IPS-18c (cell line): ENCODE measurements around the gene MARVELD1.

Experiments used
- H3K4me3 ChIP-seq: 2 replicates; pipeline ENCODE4 v1.7.0; 2013; ENCODE audit warnings: low read depth, mild to moderate bottlenecking, low read length, moderate library complexity; ENCODE audit not compliant: insufficient read depth
- H3K9me3 ChIP-seq: one replicate; pipeline ENCODE4 v1.6.1; 2013; ENCODE audit warnings: mild to moderate bottlenecking, low read length, moderate library complexity; ENCODE audit not compliant: control insufficient read depth, insufficient read depth

MARVELD1 gene

GRCh38 chr10:97761331-97761865, 47.9 kb downstream of the MARVELD1 start:
- no peaks in the 10 kb centered on the region for H3K9me3 ChIP-seq
- H3K4me3 ChIP-seq = no peak overlapping the region

DNA sequence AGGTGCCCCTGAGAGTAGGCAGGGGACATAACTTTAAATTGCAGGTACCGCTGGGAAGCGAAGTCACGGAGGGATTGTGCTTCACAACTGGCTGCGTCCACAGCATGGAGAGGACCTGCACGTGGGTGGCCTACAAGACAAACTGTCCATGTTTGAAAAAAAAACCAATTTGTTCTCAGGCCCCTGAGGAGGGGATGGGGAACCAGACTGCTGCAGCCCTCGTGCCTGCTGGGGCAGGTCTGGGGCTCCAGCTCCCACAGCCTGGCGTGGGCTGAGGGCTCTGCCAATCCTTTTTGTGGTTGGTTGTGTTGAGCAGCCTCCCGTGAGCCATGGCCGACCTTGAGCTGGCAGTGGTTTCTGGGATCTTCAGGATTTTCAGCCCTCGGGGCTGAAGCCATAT, 48.5 kb downstream of the MARVELD1 start:
- Histone ChIP-seq H3K4me3 (no peak overlapping the region), H3K9me3 (no peaks in the 10 kb centered on the region)

- Histone ChIP-seq H3K4me3 (no peak overlapping the region), H3K9me3 (no peaks in the 10 kb centered on the region)
Observed at GRCh38 chr10:97762816-97763215, 49.3 kb downstream of the MARVELD1 start.

DNA sequence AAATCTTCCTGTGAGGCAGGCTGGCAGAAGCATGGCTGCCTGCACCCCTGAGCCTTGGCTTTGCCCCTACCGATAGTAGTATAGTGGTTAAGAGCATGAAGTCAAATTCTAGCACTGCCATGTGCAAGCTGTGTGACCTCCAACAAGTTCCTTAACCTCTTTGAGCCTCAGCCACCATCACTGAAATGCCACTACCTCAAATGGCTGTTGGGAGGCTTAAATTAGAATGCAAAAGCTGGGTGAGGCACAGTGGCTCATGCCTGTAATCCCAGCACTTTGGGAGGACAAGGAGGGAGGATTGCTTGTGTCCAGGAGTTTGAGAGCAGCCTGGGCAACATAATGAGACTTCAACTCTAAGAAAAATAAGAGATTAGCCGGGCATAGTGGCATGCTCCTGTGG, 49.9 kb downstream of the MARVELD1 start:
- H3K9me3 ChIP-seq = no peaks in the 10 kb centered on the region

GRCh38 chr10:97763947-97764346, 50.4 kb downstream of the MARVELD1 start:
- Histone ChIP-seq H3K4me3 (no peak overlapping the region), H3K9me3 (no peaks in the 10 kb centered on the region)

More for the DNA sequence above, 49.9 kb downstream of the MARVELD1 start:
- no peak overlapping the region for H3K4me3 ChIP-seq

GRCh38 chr10:97764519-97764931, 51.0 kb downstream of the MARVELD1 start:
- H3K4me3 ChIP-seq = no peak overlapping the region
- H3K9me3 ChIP-seq = no peaks in the 10 kb centered on the region

DNA sequence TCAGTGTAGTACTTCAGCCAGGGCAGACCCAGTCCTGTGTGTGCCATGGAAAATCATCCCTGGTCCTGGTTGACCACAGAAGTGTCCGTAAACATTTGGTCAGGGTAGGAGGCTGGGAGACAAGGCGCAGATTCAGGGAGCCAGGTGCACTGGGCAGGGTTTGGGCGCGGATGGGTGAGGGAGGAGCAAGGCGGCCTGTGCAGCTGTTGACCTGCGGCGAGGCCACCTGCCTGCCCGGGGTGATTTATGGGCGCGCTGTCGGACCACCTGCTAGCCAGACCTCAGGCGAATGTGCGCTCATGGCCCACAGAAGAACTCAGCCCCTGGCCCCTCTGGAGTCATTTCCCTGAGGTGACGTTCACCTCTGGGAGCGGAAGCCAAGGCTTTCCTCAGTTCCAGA, 51.7 kb downstream of the MARVELD1 start:
- Histone ChIP-seq H3K4me3 (no peak overlapping the region), H3K9me3 (no peaks in the 10 kb centered on the region)

DNA sequence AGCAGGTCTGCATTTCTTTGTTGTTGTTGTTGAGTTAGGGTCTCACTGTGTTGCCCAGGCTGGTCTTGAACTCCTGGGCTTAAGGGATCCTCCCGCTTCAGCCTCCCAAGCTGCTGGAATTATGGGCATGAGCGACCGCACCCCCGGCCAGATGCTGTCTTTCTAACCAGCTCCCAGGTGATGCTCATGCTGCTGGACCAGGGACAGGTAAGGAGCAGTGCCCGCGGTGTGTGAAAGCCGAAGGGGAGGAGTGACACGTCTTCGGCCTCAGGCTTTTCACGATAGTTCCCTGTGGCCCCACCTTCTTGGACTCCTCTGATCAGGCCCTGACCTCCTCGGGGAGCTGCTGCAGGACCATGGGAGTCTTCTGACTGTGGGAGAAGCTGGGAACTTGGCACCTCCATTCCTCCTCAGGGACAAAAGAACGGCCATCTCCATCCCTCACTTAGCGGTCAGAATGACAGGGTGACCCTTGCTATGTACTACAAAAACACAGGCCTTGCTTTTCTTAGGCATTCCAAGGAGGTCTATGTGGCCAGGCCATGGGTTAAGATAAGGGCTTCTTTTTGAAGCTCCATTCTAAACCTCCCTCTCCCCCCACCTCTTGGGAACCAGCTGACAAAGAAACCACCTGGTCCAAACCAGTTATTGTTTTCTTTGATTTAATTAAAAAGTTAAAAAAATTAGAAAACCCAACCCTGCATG, 52.7 kb downstream of the MARVELD1 start:
- peaks cover 1% of the 10 kb centered on the region for H3K9me3 ChIP-seq
- H3K4me3 ChIP-seq = no peak overlapping the region

- Histone ChIP-seq H3K4me3 (no peak overlapping the region), H3K9me3 (peaks cover 3% of the 10 kb centered on the region)
Observed at GRCh38 chr10:97766996-97767924, 53.7 kb downstream of the MARVELD1 start.
